IMR-90 (cell line): ENCODE measurements around the gene STX16. TPM values are rescaled to one million over a fixed set of nuclear protein-coding genes. Genes with fewer than 3 reads are reported as not detected.

Source experiments
- ATAC-seq: fragments of 200-7000 bp; cut with Tn5 transposase; 2 replicates; pipeline ENCODE4 v1.9.1; 2020; ENCODE audit warnings: low read depth, mild to moderate bottlenecking, moderate library complexity
- BruUV-seq: library from RNA; stranded (reverse); fragments of 400-500 nt; replicated peaks from 2 replicates; lab custom pipeline; 2021; lab: Mats Ljungman, UMichigan
- CTCF ChIA-PET: fragments of 300-600 bp; formaldehyde crosslinking; extraction: SDS; loops from one replicate; lab custom pipeline; 2021; ENCODE audit warnings: antibody characterized with exemption; lab: Yijun Ruan, JAX
- POLR2A ChIA-PET: fragments of 300-600 bp; sonication (Branson Sonifier 250); formaldehyde crosslinking; loops from one replicate; lab custom pipeline; 2022; ENCODE audit warnings: antibody characterized with exemption; ENCODE audit not compliant: unreplicated experiment; lab: Charles Lee
- DNase-seq: peaks from one replicate; pipeline ENCODE4 v3.0.0; 2013
- H2AFZ ChIP-seq: replicated peaks from 2 replicates; pipeline ENCODE3; 2013; ENCODE audit warnings: low read length, mild to moderate bottlenecking; ENCODE audit not compliant: poor library complexity
- H2AK5ac ChIP-seq: 2 replicates; pipeline ENCODE4 v1.6.1; 2013; ENCODE audit warnings: low read depth, low read length, inconsistent platforms
- H2AK9ac ChIP-seq: replicated peaks from 2 replicates; pipeline ENCODE3; 2013; ENCODE audit warnings: mild to moderate bottlenecking, low read depth, low read length, moderate library complexity; ENCODE audit not compliant: poor library complexity
- H2BK120ac ChIP-seq: 2 replicates; pipeline ENCODE4 v1.6.1; 2013; ENCODE audit warnings: low read depth, low read length, inconsistent platforms
- H2BK15ac ChIP-seq: 3 replicates; pipeline ENCODE4 v1.6.1; 2013; ENCODE audit warnings: low read depth, low read length, inconsistent platforms
- H2BK20ac ChIP-seq: 2 replicates; pipeline ENCODE4 v1.6.1; 2013; ENCODE audit warnings: low read depth, mild to moderate bottlenecking, inconsistent platforms, low read length, moderate library complexity
- H2BK5ac ChIP-seq: 2 replicates; pipeline ENCODE4 v1.6.1; 2013; ENCODE audit warnings: mild to moderate bottlenecking, low read depth, low read length, inconsistent platforms; ENCODE audit not compliant: poor library complexity, severe bottlenecking
- H3K14ac ChIP-seq: replicated peaks from 2 replicates; pipeline ENCODE4 v1.6.1; 2013; ENCODE audit warnings: low read depth, low read length, inconsistent platforms
- H3K18ac ChIP-seq: 2 replicates; pipeline ENCODE4 v1.6.1; 2013; ENCODE audit warnings: low read depth, low read length, control low read depth
- H3K23ac ChIP-seq: 2 replicates; pipeline ENCODE4 v1.6.1; 2013; ENCODE audit warnings: low read depth, low read length, inconsistent platforms
- H3K27ac ChIP-seq: 2 replicates; pipeline ENCODE4 v1.5.1; 2013; ENCODE audit warnings: mild to moderate bottlenecking, control low read depth, low read length; ENCODE audit not compliant: insufficient read depth
- H3K27me3 ChIP-seq: 2 replicates; pipeline ENCODE4 v1.6.1; 2013; ENCODE audit warnings: low read length; ENCODE audit not compliant: control insufficient read depth, insufficient read depth
- H3K36me3 ChIP-seq: 2 replicates; pipeline ENCODE4 v1.6.1; 2013; ENCODE audit warnings: low read length, mixed read lengths; ENCODE audit not compliant: control insufficient read depth, insufficient read depth
- H3K4ac ChIP-seq: 2 replicates; pipeline ENCODE4 v1.6.1; 2013; ENCODE audit warnings: low read depth, low read length, inconsistent platforms
- H3K4me1 ChIP-seq: 2 replicates; pipeline ENCODE4 v1.6.1; 2013; ENCODE audit warnings: low read length, mixed read lengths; ENCODE audit not compliant: control insufficient read depth, insufficient read depth
- H3K4me2 ChIP-seq: 2 replicates; pipeline ENCODE4 v1.6.1; 2013; ENCODE audit warnings: low read depth, mild to moderate bottlenecking, control low read depth, low read length, moderate library complexity
- H3K4me3 ChIP-seq: 2 replicates; pipeline ENCODE4 v1.5.1; 2013; ENCODE audit warnings: low read depth, mild to moderate bottlenecking, control low read depth, low read length, moderate library complexity; ENCODE audit not compliant: insufficient read depth
- H3K56ac ChIP-seq: 2 replicates; pipeline ENCODE4 v1.6.1; 2013; ENCODE audit warnings: low read length, inconsistent platforms; ENCODE audit not compliant: insufficient read depth; ENCODE audit errors: extremely low read depth
- H3K79me1 ChIP-seq, 2 experiments: 2 replicates each; pipeline ENCODE4 v1.6.1; 2013; ENCODE audit warnings: low read length in 2 of 2, inconsistent platforms in 1 of 2, low read depth in 1 of 2
- H3K9ac ChIP-seq: 2 replicates; pipeline ENCODE4 v1.6.1; 2013; ENCODE audit warnings: low read depth, low read length, control low read depth
- H3K9me1 ChIP-seq: 2 replicates; pipeline ENCODE4 v1.6.1; 2013; ENCODE audit warnings: low read length, inconsistent platforms; ENCODE audit not compliant: insufficient read depth
- H3K9me3 ChIP-seq: 2 replicates; pipeline ENCODE4 v1.6.1; 2013; ENCODE audit warnings: low read length; ENCODE audit not compliant: control insufficient read depth, insufficient read depth
- H4K20me1 ChIP-seq: 2 replicates; pipeline ENCODE4 v1.6.1; 2013; ENCODE audit warnings: low read length, inconsistent platforms; ENCODE audit not compliant: insufficient read depth
- H4K5ac ChIP-seq: 2 replicates; pipeline ENCODE4 v1.6.1; 2013; ENCODE audit warnings: mild to moderate bottlenecking, low read depth, low read length, control low read depth
- H4K8ac ChIP-seq, 2 experiments: 2 replicates each; pipeline ENCODE4 v1.6.1; 2013; ENCODE audit warnings: low read depth in 2 of 2, low read length in 2 of 2, control low read depth in 1 of 2, inconsistent platforms in 1 of 2
- H4K91ac ChIP-seq: 2 replicates; pipeline ENCODE4 v1.6.1; 2013; ENCODE audit warnings: low read depth, low read length, inconsistent platforms; ENCODE audit not compliant: insufficient read depth
- BHLHE40 ChIP-seq: fragments of 150-350 bp; IDR thresholded peaks from 2 replicates; pipeline ENCODE4 v1.6.1; 2016; ENCODE audit warnings: mild to moderate bottlenecking, low read depth, low read length
- CEBPB ChIP-seq: IDR thresholded peaks from 2 replicates; pipeline ENCODE4 v1.6.1; 2012; ENCODE audit warnings: low read depth, low read length, improper control_type of control experiment
- CHD1 ChIP-seq: IDR thresholded peaks from 2 replicates; pipeline ENCODE4 v1.6.1; 2012; ENCODE audit warnings: low read depth, low read length, improper control_type of control experiment
- MAZ ChIP-seq: IDR thresholded peaks from 2 replicates; pipeline ENCODE4 v1.6.1; 2012; ENCODE audit warnings: low read depth, mild to moderate bottlenecking, low read length, improper control_type of control experiment, moderate library complexity, borderline replicate concordance
- MXI1 ChIP-seq: IDR thresholded peaks from 2 replicates; pipeline ENCODE4 v1.6.1; 2012; ENCODE audit warnings: low read depth, mild to moderate bottlenecking, low read length, moderate library complexity, borderline replicate concordance
- NFE2L2 ChIP-seq: fragments of 150-350 bp; IDR thresholded peaks from 2 replicates; pipeline ENCODE4 v1.6.1; 2016; ENCODE audit warnings: low read depth, mild to moderate bottlenecking, low read length
- RAD21 ChIP-seq: IDR thresholded peaks from 2 replicates; pipeline ENCODE4 v1.6.1; 2012; ENCODE audit warnings: low read length, improper control_type of control experiment
- RCOR1 ChIP-seq: IDR thresholded peaks from 2 replicates; pipeline ENCODE4 v1.6.1; 2012; ENCODE audit warnings: mild to moderate bottlenecking, low read length, improper control_type of control experiment; ENCODE audit not compliant: insufficient replicate concordance
- WGBS, 2 experiments: methylation state at CpG; one replicate each; pipeline versions ENCODE4 v1.1.5 to v1.1.7; 2013; ENCODE audit warnings: missing lambda C conversion rate in 2 of 2; ENCODE audit not compliant: insufficient read length in 1 of 2; ENCODE audit errors: extremely low coverage in 2 of 2; 5-methylcytosine and 5-hydroxymethylcytosine counted together
- dilution Hi-C: fragments of 300-500 bp; cut with HindIII; formaldehyde crosslinking; loops from one replicate; pipeline ENCODE4 v1.14.3; 2018; ENCODE audit warnings: low sequenced_read_pairs; ENCODE audit not compliant: unreplicated experiment
- in situ Hi-C: fragments of 300-500 bp; cut with MboI; formaldehyde crosslinking; loops from 3 replicates; pipeline ENCODE4 v1.14.3; 2019; ENCODE audit warnings: low sequenced_read_pairs, inconsistent platforms, mixed read lengths
- intact Hi-C: fragments of 100-400 bp; cut with micrococcal nuclease; formaldehyde crosslinking; loops from 2 replicates; pipeline ENCODE4 v1.10.0; 2022
- polyA plus RNA-seq, 3 experiments: library from polyadenylated mRNA; depleted of rRNA; stranded (reverse); fragments of >200 nt; gene quantifications; 2 replicates each; pipeline ENCODE4 v1.2.3, GENCODE V29; 2012; ENCODE audit warnings: low replicate concordance in 1 of 3
- total RNA-seq: library from RNA; depleted of rRNA; stranded (reverse); fragments of >200 nt; gene quantifications from 2 replicates; pipeline ENCODE4 v1.2.3, GENCODE V29; 2012
- TF ChIP-seq, protein P1 (sequence below): fragments of 150-350 bp; IDR thresholded peaks from 2 replicates; pipeline ENCODE4 v1.6.1; 2016; ENCODE audit warnings: low read depth, mild to moderate bottlenecking, low read length, moderate library complexity, borderline replicate concordance
- TF ChIP-seq, protein P2 (sequence below): conservative IDR thresholded peaks from 2 replicates; pipeline ENCODE4 v1.5.1; 2012; ENCODE audit warnings: mild to moderate bottlenecking, low read depth, low read length, improper control_type of control experiment

Gene STX16
- total and polyA plus RNA-seq, 2 of the 4 experiments (the other 2 are of a cell fraction): 26.9 to 58.2 TPM

DNA sequence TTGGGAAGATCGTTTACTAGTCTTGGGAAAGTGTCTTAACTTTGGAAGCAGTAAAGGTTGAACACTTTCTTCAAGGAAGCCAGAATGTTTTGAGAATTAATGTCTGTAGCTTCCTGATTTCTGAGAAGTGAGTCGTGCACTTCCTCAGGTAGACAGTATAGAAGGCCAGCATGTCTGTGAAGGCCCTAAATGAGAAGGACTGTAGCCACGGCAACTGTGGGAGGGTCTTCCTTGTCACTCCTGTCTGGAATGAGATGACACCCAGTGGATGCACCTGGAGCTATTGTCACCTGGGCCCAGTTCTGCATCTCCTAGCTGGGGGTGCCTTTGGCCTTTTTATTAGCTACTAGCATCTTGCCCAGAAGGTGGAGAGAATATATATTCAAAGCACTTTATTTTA, 8.8 kb downstream of the STX16 start:
- Histone ChIP-seq H3K27ac (no peak overlapping the region), H2AFZ (no peak overlapping the region), H3K4me3 (no peak overlapping the region), H2AK9ac (no peak overlapping the region), H4K5ac (no peak overlapping the region), H3K79me1 (peaks cover 30 to 59% of the 10 kb centered on the region in 2 experiments), H4K91ac (no peak overlapping the region), H2BK5ac (no peak overlapping the region), H2BK15ac (no peak overlapping the region), H3K9me1 (peaks cover 7% of the 10 kb centered on the region; the same call in 1 of the 2 replicates), H4K20me1 (peaks cover 38% of the 10 kb centered on the region), H2BK120ac (no peak overlapping the region), H3K14ac (no peak overlapping the region), H2BK20ac (no peak overlapping the region), H3K9me3 (no peaks in the 10 kb centered on the region), H3K4me2 (no peak overlapping the region), H3K36me3 (peaks cover 15% of the 10 kb centered on the region), H3K4ac (no peak overlapping the region), H3K4me1 (peaks cover 4% of the 10 kb centered on the region), H3K27me3 (no peaks in the 10 kb centered on the region), H3K23ac (no peak overlapping the region), H3K9ac (no peak overlapping the region), H3K56ac (no peak overlapping the region), H3K18ac (no peak overlapping the region), H4K8ac (no peak overlapping the region), H2AK5ac (no peak overlapping the region)
- no TSS peak for BruUV-seq
- TF ChIP-seq BHLHE40 (no peak), CEBPB (no peak), CHD1 (no peak), RCOR1 (no peak), MAZ (no peak), NFE2L2 (no peak), MXI1 (no peak), RAD21 (no peak)
- TF ChIP-seq, protein P1, sequence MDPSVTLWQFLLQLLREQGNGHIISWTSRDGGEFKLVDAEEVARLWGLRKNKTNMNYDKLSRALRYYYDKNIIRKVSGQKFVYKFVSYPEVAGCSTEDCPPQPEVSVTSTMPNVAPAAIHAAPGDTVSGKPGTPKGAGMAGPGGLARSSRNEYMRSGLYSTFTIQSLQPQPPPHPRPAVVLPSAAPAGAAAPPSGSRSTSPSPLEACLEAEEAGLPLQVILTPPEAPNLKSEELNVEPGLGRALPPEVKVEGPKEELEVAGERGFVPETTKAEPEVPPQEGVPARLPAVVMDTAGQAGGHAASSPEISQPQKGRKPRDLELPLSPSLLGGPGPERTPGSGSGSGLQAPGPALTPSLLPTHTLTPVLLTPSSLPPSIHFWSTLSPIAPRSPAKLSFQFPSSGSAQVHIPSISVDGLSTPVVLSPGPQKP: no peak
- TF ChIP-seq, protein P2, sequence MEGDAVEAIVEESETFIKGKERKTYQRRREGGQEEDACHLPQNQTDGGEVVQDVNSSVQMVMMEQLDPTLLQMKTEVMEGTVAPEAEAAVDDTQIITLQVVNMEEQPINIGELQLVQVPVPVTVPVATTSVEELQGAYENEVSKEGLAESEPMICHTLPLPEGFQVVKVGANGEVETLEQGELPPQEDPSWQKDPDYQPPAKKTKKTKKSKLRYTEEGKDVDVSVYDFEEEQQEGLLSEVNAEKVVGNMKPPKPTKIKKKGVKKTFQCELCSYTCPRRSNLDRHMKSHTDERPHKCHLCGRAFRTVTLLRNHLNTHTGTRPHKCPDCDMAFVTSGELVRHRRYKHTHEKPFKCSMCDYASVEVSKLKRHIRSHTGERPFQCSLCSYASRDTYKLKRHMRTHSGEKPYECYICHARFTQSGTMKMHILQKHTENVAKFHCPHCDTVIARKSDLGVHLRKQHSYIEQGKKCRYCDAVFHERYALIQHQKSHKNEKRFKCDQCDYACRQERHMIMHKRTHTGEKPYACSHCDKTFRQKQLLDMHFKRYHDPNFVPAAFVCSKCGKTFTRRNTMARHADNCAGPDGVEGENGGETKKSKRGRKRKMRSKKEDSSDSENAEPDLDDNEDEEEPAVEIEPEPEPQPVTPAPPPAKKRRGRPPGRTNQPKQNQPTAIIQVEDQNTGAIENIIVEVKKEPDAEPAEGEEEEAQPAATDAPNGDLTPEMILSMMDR: no peak
- ATAC-seq (no peak), DNase-seq (no peak)
- dilution Hi-C loops: loop anchor here (25.0 kb wide), 1 partner anchor 423 kb away; the partner anchor contains the start of gene ANKRD60
- ChIA-PET CTCF (interaction anchor here (0.7 kb wide), 1 partner anchor 11 kb away, joined by 3 read pairs; no protein-coding TSS in a partner anchor), POLR2A (no interaction called here)
- intact Hi-C loops: loop anchor here (10.0 kb wide), 1 partner anchor 345 kb away; no protein-coding TSS in a partner anchor
- WGBS, 2 experiments: no CpG with 5 or more reads among the region's 3 CpGs
- in situ Hi-C loops: loop anchor here (10.0 kb wide), 1 partner anchor 425 kb away; no protein-coding TSS in a partner anchor
